Mesothelial cell of epicardium (in vitro differentiated cells): ENCODE results near the gene TUT4. TPM values are rescaled to one million over a fixed set of nuclear protein-coding genes. Genes with fewer than 3 reads are reported as not detected.
A peak's percentile ranks its signal among the peaks of the same experiment; 100 is the strongest.

ENCODE experiments used
- DNase-seq, 2 experiments: peaks; one replicate each; pipeline ENCODE4 v3.0.0; 2021; ENCODE audit warnings: low spot score in 2 of 2; ENCODE audit not compliant: unreplicated experiment in 2 of 2
- H3K27ac Mint-ChIP-seq: 2 replicates; pipeline ENCODE4 v1.8.0; 2021; ENCODE audit warnings: mixed read lengths
- H3K27me3 Mint-ChIP-seq: 2 replicates; pipeline ENCODE4 v1.8.0; 2021; ENCODE audit warnings: low read depth, mixed read lengths
- H3K36me3 Mint-ChIP-seq: 2 replicates; pipeline ENCODE4 v1.8.0; 2021; ENCODE audit warnings: mixed read lengths
- H3K4me1 Mint-ChIP-seq: 2 replicates; pipeline ENCODE4 v1.8.0; 2021; ENCODE audit warnings: mixed read lengths
- H3K4me3 Mint-ChIP-seq: 2 replicates; pipeline ENCODE4 v1.8.0; 2021; ENCODE audit warnings: mild to moderate bottlenecking, moderate library complexity, mixed read lengths
- H3K9me3 Mint-ChIP-seq: 2 replicates; pipeline ENCODE4 v1.8.0; 2021; ENCODE audit warnings: mixed read lengths
- total RNA-seq: library from RNA; stranded (reverse); gene quantifications from 3 replicates; pipeline ENCODE4 v1.2.1, GENCODE V29; 2021
- TF ChIP-seq, protein P1 (sequence below): fragments of 200-600 bp; sonication (generic); IDR thresholded peaks from one replicate; pipeline ENCODE4 v1.5.0; 2021; ENCODE audit warnings: antibody characterized with exemption; ENCODE audit not compliant: unreplicated experiment

Gene TUT4
- total RNA-seq, 1 donor from 2014 or later = 129 TPM

GRCh38 chr1:52576074-52576473 lies 23.2 kb upstream of the TUT4 start:
- Mint-ChIP-seq H3K36me3 (no peaks in the 10 kb centered on the region), H3K27me3 (no peaks in the 10 kb centered on the region), H3K9me3 (no peaks in the 10 kb centered on the region), H3K4me3 (no peak overlapping the region), H3K4me1 (peaks cover 2% of the 10 kb centered on the region), H3K27ac (no peak overlapping the region)
- no peak for DNase-seq
- TF ChIP-seq, protein P1, sequence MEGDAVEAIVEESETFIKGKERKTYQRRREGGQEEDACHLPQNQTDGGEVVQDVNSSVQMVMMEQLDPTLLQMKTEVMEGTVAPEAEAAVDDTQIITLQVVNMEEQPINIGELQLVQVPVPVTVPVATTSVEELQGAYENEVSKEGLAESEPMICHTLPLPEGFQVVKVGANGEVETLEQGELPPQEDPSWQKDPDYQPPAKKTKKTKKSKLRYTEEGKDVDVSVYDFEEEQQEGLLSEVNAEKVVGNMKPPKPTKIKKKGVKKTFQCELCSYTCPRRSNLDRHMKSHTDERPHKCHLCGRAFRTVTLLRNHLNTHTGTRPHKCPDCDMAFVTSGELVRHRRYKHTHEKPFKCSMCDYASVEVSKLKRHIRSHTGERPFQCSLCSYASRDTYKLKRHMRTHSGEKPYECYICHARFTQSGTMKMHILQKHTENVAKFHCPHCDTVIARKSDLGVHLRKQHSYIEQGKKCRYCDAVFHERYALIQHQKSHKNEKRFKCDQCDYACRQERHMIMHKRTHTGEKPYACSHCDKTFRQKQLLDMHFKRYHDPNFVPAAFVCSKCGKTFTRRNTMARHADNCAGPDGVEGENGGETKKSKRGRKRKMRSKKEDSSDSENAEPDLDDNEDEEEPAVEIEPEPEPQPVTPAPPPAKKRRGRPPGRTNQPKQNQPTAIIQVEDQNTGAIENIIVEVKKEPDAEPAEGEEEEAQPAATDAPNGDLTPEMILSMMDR = no peak

DNA sequence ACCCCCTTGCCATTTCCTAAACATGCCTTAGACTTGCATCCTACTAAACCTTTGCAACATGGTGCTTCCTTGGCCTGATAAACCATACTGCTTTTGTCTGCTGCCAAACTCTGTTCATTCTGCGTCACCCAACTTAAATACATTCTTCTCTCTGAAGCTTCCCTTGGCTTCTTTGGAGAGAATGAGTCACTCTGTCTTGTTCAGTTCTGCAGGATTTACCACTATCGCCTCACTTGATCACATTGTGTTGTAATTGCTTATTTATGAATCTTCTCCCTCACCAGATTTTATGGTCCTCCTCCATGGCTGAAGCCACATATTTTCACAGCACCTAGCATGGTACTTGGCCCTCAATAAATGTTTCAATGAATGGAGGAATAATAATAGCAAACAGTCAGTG lies 21.7 kb upstream of the TUT4 start:
- Mint-ChIP-seq H3K27me3 (no peaks in the 10 kb centered on the region), H3K4me1 (peaks cover 4% of the 10 kb centered on the region), H3K4me3 (no peak overlapping the region), H3K9me3 (no peaks in the 10 kb centered on the region), H3K27ac (no peak overlapping the region), H3K36me3 (no peaks in the 10 kb centered on the region)
- TF ChIP-seq, protein P1 = no peak
- DNase-seq = no peak

DNA sequence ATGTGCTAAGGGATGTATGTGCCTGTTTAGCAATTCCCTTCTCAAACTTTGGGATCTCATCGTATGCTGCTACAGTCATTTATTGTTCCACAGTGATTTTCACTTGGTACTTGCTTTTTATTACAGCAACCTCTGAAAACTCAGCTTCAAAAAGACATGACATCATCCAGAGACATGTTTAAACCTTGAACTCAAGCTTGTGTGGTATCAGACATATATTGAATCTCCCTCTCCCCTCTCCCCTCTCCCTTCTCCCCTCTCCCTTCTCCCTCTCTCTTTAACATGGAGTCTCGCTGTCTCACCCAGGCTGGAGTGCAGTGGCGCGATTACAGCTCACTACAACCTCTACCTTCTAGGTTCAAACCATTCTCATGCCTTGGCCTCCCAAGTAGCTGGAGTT lies 19.5 kb upstream of the TUT4 start:
- no peak for DNase-seq
- no peaks in the 10 kb centered on the region for H3K27me3 Mint-ChIP-seq
- TF ChIP-seq, protein P1 = no peak
- H3K9me3 Mint-ChIP-seq = no peaks in the 10 kb centered on the region
- no peak overlapping the region for H3K27ac Mint-ChIP-seq
- no peaks in the 10 kb centered on the region for H3K36me3 Mint-ChIP-seq
- no peak overlapping the region for H3K4me3 Mint-ChIP-seq
- peaks cover 20% of the 10 kb centered on the region for H3K4me1 Mint-ChIP-seq

DNA sequence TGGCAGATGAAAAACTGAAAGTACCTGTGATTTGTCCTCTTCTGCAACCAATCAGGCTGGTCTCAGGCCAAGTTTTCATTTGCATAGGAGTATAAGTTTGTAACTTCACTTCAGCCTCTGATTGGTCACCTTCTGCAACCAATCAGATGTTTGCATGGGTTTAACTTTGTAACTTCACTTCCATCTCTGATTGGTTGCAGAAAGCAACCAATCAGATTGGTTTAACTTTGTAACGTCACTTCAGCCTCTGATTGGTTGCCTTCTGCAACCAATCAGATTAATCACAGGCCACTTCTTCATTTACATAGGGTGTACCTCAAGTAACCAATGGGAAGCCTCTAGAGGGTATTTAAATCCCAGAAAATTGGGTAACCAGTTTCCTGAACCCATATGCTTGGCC lies 18.9 kb upstream of the TUT4 start:
- Mint-ChIP-seq H3K4me3 (no peak overlapping the region), H3K27ac (no peak overlapping the region), H3K4me1 (peaks cover 20% of the 10 kb centered on the region), H3K36me3 (no peaks in the 10 kb centered on the region), H3K9me3 (no peaks in the 10 kb centered on the region), H3K27me3 (no peaks in the 10 kb centered on the region)
- no peak for DNase-seq
- TF ChIP-seq, protein P1 = no peak

- TF ChIP-seq, protein P1 = no peak
- H3K27ac Mint-ChIP-seq = peak overlapping the region; percentile 27
- no peak for DNase-seq
- H3K27me3 Mint-ChIP-seq = no peaks in the 10 kb centered on the region
- H3K4me1 Mint-ChIP-seq = peaks cover 20% of the 10 kb centered on the region
- H3K4me3 Mint-ChIP-seq = no peak overlapping the region
- H3K36me3 Mint-ChIP-seq = no peaks in the 10 kb centered on the region
- no peaks in the 10 kb centered on the region for H3K9me3 Mint-ChIP-seq
Measured at GRCh38 chr1:52569449-52570210, 16.7 kb upstream of the TUT4 start.
